Left lung (tissue), 10 donors: ENCODE measurements around the gene GIPR. TPM values are rescaled to one million over a fixed set of nuclear protein-coding genes. Genes with fewer than 3 reads are reported as not detected.
A peak's percentile ranks its signal among the peaks of the same experiment; 100 is the strongest.

Source experiments
- ATAC-seq: fragments of 200-7000 bp; cut with Tn5 transposase; one replicate; pipeline ENCODE4 v1.9.1; 2020; ENCODE audit warnings: moderate library complexity
- DNase-seq, 4 donors: peaks; one replicate each; pipeline ENCODE4 v3.0.0-alpha.2; 2013 to 2020
- H3K27ac ChIP-seq, 2 donors: fragments of 200-600 bp; sonication (generic) in 1 of 2; one replicate each; pipeline versions ENCODE4 v1.5.0 to v1.8.0; 2020 to 2021
- H3K27me3 ChIP-seq, 2 donors: fragments of 200-600 bp; sonication (generic) in 1 of 2; one replicate each; pipeline versions ENCODE4 v1.5.0 to v1.8.0; 2020 to 2021
- H3K36me3 ChIP-seq, 2 donors: fragments of 200-600 bp; sonication (generic) in 1 of 2; one replicate each; pipeline versions ENCODE4 v1.5.0 to v1.8.0; 2020 to 2021
- H3K4me1 ChIP-seq, 2 donors: fragments of 200-600 bp; one replicate each; pipeline ENCODE4 v1.8.0; 2021
- H3K4me3 ChIP-seq, 2 donors: fragments of 200-600 bp; sonication (generic) in 1 of 2; one replicate each; pipeline versions ENCODE4 v1.5.0 to v1.8.0; 2020 to 2021; ENCODE audit warnings: mild to moderate bottlenecking in 1 of 2
- H3K9me3 ChIP-seq, 2 donors: fragments of 200-600 bp; sonication (generic) in 1 of 2; one replicate each; pipeline versions ENCODE4 v1.5.0 to v1.8.0; 2020 to 2021
- intact Hi-C, 2 donors: fragments of 100-400 bp; cut with DNase I; formaldehyde crosslinking; loops; one replicate each; pipeline versions ENCODE4 v1.11.2 to v1.14.2; 2022
- polyA plus RNA-seq, 6 donors: library from polyadenylated mRNA; unstranded; fragments of 120-200 nt; gene quantifications; one replicate each; pipeline ENCODE4 v1.2.1, GENCODE V29; 2013; ENCODE audit not compliant: insufficient read length in 6 of 6
- total RNA-seq, 2 donors: library from RNA; stranded (reverse); fragmentation: NEBNext Ultra II Directional; extraction: Animal tissue kit (Norgen Biotek cat#: 25700); gene quantifications; one replicate each; pipeline ENCODE4 v1.2.1, GENCODE V29; 2021
- TF ChIP-seq, protein P1 (sequence below), 2 donors: fragments of 200-600 bp; sonication (generic) in 1 of 2; IDR thresholded peaks; one replicate each; pipeline versions ENCODE4 v1.5.0 to v1.8.0; 2021; ENCODE audit warnings: antibody characterized with exemption in 2 of 2
- donor health status: DM: no; HTN: yes; CAD: no.
- donor health status: DM: no; HTN: no; CAD: no.

Gene GIPR
- total and polyA plus RNA-seq, 8 donors = 2.8 to 9.7 (median 5.3) TPM

- no peak overlapping the region for H3K27ac ChIP-seq
- H3K36me3 ChIP-seq = no peaks in the 10 kb centered on the region
- H3K4me3 ChIP-seq = peak overlapping the region; percentile 57 to 69
- no peaks in the 10 kb centered on the region for H3K9me3 ChIP-seq
- intact Hi-C loops = no loop called here
- DNase-seq (no peak), ATAC-seq (peak; percentile 6)
- peaks cover 15 to 45% of the 10 kb centered on the region in 2 donors for H3K4me1 ChIP-seq
- H3K27me3 ChIP-seq = no peaks in the 10 kb centered on the region
- TF ChIP-seq, protein P1, sequence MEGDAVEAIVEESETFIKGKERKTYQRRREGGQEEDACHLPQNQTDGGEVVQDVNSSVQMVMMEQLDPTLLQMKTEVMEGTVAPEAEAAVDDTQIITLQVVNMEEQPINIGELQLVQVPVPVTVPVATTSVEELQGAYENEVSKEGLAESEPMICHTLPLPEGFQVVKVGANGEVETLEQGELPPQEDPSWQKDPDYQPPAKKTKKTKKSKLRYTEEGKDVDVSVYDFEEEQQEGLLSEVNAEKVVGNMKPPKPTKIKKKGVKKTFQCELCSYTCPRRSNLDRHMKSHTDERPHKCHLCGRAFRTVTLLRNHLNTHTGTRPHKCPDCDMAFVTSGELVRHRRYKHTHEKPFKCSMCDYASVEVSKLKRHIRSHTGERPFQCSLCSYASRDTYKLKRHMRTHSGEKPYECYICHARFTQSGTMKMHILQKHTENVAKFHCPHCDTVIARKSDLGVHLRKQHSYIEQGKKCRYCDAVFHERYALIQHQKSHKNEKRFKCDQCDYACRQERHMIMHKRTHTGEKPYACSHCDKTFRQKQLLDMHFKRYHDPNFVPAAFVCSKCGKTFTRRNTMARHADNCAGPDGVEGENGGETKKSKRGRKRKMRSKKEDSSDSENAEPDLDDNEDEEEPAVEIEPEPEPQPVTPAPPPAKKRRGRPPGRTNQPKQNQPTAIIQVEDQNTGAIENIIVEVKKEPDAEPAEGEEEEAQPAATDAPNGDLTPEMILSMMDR (IDR thresholded peaks at IDR 0.05) = no peak
These were observed 29.9 kb upstream of the GIPR start for GRCh38 chr19:45637890-45638667.

DNA sequence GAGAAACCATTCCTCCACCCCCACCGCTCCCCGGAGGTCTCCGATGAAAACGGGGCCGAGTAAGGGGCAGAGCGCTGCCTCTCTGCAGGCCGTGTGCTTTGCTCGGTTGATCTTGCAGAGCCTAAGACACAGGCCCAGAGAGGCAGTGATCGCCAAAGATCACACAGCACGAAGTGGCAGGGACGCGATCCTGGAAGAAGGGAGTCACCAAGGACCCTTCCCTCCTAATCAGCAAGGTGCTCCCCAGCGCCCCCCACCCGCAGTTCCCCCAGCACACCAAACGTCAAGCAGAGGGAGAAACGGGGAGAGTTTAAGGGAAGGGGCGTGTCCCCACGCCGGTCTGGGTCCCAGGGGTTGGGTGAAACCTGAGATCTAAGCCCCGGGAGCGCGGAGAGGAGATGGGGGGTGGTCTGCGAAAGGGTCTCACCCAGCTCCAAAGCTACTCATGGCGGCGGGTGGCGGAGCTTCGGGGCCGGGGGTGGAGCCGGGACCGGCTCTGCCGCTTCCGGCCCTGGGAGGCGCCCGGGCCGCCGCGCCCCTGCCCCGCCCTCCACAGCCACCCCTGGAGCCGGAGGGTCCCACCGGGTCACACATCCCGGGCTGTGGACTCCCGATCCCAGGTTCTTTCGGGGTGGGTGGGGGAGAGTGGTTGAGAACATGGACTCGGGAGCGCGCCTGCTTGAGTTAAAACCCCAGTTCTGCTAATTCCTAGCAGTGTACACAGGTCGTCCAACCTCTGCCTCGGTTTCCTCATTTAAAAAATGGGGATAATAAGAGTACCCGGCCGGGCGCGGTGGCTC is 28.9 kb upstream of the GIPR start, which contains the start of gene EML2:
Gene EML2 (minus strand): TSS at position 468 of the 800 bp plus-strand sequence. CDS start 21 bp downstream, at position 447.
- Histone ChIP-seq H3K27me3 (peaks cover 0 to 9% of the 10 kb centered on the region in 2 donors), H3K27ac (peak within 1 kb of the TSS in 1 of 2 donors; percentile 35), H3K4me1 (peaks cover 17 to 48% of the 10 kb centered on the region in 2 donors), H3K36me3 (no peaks in the 10 kb centered on the region), H3K4me3 (peak within 1 kb of the TSS; percentile 57 to 69), H3K9me3 (no peaks in the 10 kb centered on the region)
- DNase-seq (peak in 3 of 4 donors; percentile 68 to 93 (median 68)), ATAC-seq (peak; percentile 52)
- intact Hi-C loops = no loop called here
- TF ChIP-seq, protein P1 (IDR thresholded peaks at IDR 0.05) = no peak

DNA sequence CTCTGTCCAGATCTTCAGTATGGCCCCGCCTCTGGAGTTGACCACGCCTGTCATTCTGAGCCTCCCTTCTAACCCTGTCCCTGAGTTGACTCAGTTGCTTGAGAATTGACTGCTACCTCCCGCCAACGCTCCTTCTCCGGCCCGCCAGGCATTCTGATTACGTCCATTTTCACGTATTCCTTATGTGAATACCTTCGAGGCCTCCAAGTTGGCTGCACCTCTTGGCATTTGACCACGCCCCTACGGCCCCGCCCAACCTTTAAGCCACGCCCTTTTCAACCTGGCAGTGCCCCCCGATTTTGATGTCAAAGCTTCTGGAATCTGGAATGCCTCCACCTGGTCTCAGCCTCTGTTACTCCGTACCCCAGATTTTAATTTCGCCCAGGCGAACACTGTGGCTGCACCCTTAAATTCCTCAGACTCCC is 27.2 kb upstream of the GIPR start:
- H3K9me3 ChIP-seq = no peaks in the 10 kb centered on the region
- peak overlapping the region in 1 of 2 donors; percentile 42 for H3K4me3 ChIP-seq
- H3K27ac ChIP-seq = peak overlapping the region; percentile 80 to 92
- DNase-seq (peak in 1 of 4 donors; percentile 48), ATAC-seq (no peak)
- H3K4me1 ChIP-seq = peaks cover 17 to 57% of the 10 kb centered on the region in 2 donors
- TF ChIP-seq, protein P1 (IDR thresholded peaks at IDR 0.05) = no peak
- H3K27me3 ChIP-seq = peaks cover 4 to 26% of the 10 kb centered on the region in 2 donors
- intact Hi-C loops = loop anchor here in 1 of 2 donors (5.0 kb wide), 1 partner anchor 119 kb away; no protein-coding TSS in a partner anchor
- no peaks in the 10 kb centered on the region for H3K36me3 ChIP-seq

GRCh38 chr19:45641274-45642105 is 26.5 kb upstream of the GIPR start:
- H3K9me3 ChIP-seq = no peaks in the 10 kb centered on the region
- TF ChIP-seq, protein P1 (IDR thresholded peaks at IDR 0.05) = no peak
- peaks cover 20 to 63% of the 10 kb centered on the region in 2 donors for H3K4me1 ChIP-seq
- peak overlapping the region; percentile 80 to 92 for H3K27ac ChIP-seq
- ATAC-seq (peak; percentile 81), DNase-seq (peak in 3 of 4 donors; percentile 79 to 92 (median 90))
- H3K36me3 ChIP-seq = no peaks in the 10 kb centered on the region
- H3K4me3 ChIP-seq = peak overlapping the region; percentile 27 to 42
- intact Hi-C loops = loop anchor here in 1 of 2 donors (5.0 kb wide), 1 partner anchor 119 kb away; no protein-coding TSS in a partner anchor
- H3K27me3 ChIP-seq = peaks cover 4 to 33% of the 10 kb centered on the region in 2 donors
